Measurements from ENCODE around the gene ELMO1.

Gene ELMO1

GRCh38 chr7:37110660-37111424, 337.8 kb downstream of the ELMO1 start:
- DNase-seq: no peak

- no peak for DNase-seq
Measured at GRCh38 chr7:37109843-37110242, 338.8 kb downstream of the ELMO1 start.

- DNase-seq: no peak
Measured at GRCh38 chr7:37109016-37109683, 339.5 kb downstream of the ELMO1 start.

DNA sequence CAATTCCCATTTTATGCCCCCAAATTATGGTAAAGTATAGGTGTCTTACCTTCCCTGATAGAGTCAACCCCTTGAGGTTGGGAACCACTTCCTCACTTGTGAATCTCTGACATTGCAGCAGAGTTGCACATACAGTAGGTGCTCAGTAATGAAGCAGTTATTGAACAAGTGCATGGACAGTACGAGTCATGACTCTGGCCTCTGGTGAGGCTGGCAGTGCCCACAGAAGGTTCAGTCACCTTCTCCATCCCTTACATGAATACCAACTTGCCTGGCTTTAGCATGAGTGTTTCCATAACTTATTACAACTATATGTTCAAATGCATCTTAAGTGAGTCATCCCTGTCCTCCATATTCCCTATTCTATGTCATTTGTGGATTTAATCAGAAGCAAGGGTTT, 340.0 kb downstream of the ELMO1 start:
- DNase-seq: no peak

DNA sequence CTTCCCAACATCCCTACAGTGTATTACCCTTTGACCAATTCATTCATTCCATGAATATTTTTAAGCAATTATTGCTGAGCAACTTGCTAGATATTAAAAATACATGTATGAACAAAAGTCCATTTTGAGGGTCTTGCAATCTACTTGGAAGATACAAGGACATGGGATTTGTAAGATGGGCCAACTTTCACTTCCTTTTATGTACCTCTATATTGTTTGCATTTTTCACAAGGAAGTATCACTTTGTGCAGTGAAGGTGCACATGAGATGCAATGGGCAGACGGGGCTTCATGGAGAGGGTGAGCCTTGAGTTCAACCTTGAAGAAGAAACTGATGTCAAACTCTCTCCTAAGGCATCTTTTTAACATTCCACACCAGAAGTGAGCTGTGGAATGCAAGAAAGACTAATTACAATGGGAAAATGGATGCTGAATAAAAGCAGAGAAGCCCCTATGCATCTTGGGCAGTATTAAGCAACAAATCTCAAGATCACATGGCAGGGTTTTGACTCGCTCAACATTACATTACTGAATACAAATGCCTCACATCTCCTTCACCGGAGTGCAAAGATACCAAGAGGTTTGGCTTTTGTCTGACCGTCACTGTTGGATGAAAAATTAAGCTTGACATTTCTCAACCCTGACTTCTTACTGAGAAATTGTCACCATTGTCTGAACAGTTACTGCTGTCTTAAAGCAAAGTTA, 341.5 kb downstream of the ELMO1 start:
- no peak for DNase-seq

- DNase-seq: no peak
Measured at GRCh38 chr7:37105762-37106161, 342.9 kb downstream of the ELMO1 start.

- peak; percentile 31 for DNase-seq
Measured at GRCh38 chr7:37104822-37105518, 343.7 kb downstream of the ELMO1 start.

DNA sequence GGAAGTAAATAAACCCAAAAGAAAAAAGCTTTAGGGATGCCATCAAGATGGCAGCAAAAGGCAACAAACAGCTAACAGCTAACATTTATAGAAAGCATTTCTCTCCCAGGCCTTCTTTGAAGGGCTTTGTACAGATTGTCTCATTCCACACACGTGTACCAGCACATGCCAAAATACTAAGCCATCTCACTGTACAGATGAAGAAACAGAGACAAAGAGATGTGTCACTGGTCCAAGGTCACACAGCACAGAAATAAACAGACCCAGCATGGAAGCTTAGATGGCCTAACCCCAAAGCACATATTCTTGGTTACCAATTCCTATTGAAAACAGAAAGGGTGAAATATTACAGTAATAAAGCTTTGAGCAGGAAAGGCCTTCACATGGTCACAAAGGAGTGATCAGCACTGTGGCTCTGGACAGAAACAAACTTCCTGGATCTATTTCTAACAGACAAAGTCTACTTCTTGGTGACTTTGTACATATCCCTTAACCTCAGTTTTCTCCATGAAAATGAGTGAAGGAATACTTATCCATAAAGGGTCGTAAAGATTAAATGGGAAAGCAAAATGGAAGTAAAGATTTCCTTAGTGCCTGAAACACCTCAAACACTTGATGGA, 346.0 kb downstream of the ELMO1 start:
- no peak for DNase-seq

- DNase-seq: no peak
Measured at GRCh38 chr7:37100735-37101331, 347.8 kb downstream of the ELMO1 start.

- no peak for DNase-seq
Measured at GRCh38 chr7:37098762-37099161, 349.9 kb downstream of the ELMO1 start.

DNA sequence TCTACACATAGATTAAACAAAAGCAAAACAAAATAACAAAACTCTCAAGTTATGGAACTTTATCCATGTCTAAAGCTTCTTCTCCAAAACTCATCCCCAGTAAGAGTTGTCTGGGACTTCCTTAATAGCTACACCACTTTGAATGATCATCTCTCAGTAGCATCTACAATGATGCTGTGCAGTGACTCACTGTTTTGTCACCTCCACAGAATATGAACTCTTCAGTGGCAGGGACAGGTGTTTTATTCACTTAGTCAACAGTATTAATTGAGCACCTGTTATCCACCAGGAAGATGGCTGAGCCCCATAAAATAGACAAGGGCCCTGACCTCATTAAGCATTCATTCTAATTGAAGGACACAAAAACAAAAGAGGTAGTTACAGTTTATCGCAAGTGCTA, 350.7 kb downstream of the ELMO1 start:
- no peak for DNase-seq

GRCh38 chr7:37097276-37097675, 351.4 kb downstream of the ELMO1 start:
- DNase-seq: no peak

DNA sequence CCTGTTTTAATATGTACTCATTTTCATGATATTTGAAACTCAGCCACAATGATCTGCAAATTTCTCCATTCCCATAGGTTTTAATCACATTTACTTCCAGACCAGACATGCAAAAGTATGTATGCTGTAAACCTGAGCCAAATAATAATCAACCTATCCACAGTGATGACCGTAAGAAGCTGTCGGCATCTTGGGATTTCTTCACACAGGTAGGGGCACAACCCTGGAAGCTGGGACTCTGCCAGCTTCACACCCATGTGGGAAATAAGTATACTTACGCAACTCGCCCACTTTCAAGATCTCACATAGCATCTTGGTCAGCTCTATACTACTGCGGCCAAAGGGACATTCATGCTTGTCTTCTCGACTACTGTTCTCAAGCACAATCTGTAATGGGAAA, 352.3 kb downstream of the ELMO1 start:
- no peak for DNase-seq

- no peak for DNase-seq
Measured at GRCh38 chr7:37095122-37095521, 353.5 kb downstream of the ELMO1 start.

DNA sequence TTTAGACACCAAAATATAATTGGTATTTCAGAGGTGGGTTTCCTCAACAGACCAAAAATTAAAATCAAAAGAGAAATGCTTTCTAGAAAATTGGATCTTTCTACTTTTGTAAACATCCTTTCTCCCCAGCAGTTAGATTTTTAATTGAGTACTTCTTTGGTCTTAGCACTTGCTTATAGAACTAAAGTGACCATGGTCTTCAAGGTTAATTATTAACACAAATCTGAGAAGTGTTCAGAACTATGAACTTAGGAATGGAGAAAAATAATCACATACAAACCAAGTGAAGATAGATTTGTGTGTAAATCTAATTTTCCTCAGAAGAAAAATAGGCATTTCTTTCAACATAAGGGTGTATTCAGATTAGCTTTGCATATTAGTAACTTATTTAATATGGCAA, 355.4 kb downstream of the ELMO1 start:
- DNase-seq: no peak

GRCh38 chr7:37092548-37092947, 356.1 kb downstream of the ELMO1 start:
- DNase-seq: no peak

- DNase-seq: no peak
Measured at GRCh38 chr7:37089972-37090371, 358.7 kb downstream of the ELMO1 start.

- no peak for DNase-seq
Measured at GRCh38 chr7:37085600-37085999, 363.1 kb downstream of the ELMO1 start.

DNA sequence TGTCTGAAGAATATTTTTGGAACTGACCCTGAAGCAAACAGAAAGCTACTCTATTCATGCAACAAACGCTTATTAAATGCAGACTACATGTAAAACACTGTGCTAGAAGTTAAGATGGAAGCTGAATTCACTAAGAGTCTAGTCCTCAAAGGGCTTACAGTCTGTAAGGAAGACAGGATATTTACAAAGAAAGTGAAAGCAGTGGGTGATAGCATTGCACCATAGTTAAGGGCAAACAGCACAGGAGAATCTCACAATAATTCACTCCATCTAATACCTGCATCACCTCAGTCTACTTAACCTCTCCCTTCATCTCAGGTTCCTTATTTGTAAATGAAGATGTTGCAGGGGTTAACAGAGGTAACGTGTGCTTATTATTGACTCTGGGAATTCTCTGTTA, 364.4 kb downstream of the ELMO1 start:
- no peak for DNase-seq

GRCh38 chr7:37083311-37084096, 365.2 kb downstream of the ELMO1 start:
- no peak for DNase-seq

- peak; percentile 21 for DNase-seq
Measured at GRCh38 chr7:37081436-37081835, 367.2 kb downstream of the ELMO1 start.

DNA sequence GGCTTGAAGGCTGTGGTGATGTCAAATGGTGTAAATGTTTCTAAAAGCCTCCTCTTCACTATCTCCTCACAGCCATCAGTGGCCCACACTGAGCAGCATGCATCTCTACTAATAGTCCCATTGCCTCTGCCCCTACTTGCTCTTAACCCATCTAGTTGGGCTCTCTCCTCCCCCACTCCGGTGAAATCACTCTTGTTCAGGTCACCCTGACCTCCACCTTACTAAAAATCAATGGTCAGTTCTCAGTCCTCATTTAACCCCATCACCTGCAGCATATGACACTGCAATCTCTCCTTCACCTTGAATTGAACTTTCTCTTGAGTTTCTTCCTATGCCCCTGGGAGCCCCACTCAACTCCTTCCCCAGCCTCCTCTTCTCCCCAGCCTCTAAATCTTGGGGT, 369.2 kb downstream of the ELMO1 start:
- DNase-seq: no peak

Data from NCI-H1105 (cell line).